ENCODE measurements around the gene SLIT3. TPM values are rescaled to one million over a fixed set of nuclear protein-coding genes. Genes with fewer than 3 reads are reported as not detected.

The SLIT3 gene
- polyA plus RNA-seq, 1 of the 3 experiments (the other 2 are of a cell fraction) = 119 TPM

- Histone ChIP-seq H3K4me1 (ENCODE audit: control insufficient read depth in 1 of 2, insufficient read depth in 2 of 2, low read depth in 1 of 2, low read length in 1 of 2) (no peaks in the 10 kb centered on the region; a peak in 1 of 4 replicates), H3K4me3 (ENCODE audit: low read depth in 2 of 2, low read length in 1 of 2) (no peak overlapping the region), H3K27me3 (ENCODE audit: insufficient read depth) (no peaks in the 10 kb centered on the region), H3K9me3 (no peaks in the 10 kb centered on the region), H3K9me2 (no peaks in the 10 kb centered on the region), H2AFZ (ENCODE audit: low read depth) (no peak overlapping the region), H3K9ac (no peak overlapping the region), H4K20me1 (ENCODE audit: insufficient read depth) (no peaks in the 10 kb centered on the region), H3K36me3 (replicated peaks in 1 of 2; ENCODE audit: control insufficient read depth in 1 of 2, insufficient read depth in 2 of 2, low read length in 1 of 2) (no peaks in the 10 kb centered on the region), H3K27ac (ENCODE audit: low read depth in 2 of 2, low read length in 1 of 2) (no peak overlapping the region), H3K79me2 (ENCODE audit: insufficient read depth) (no peaks in the 10 kb centered on the region), H3K4me2 (no peak overlapping the region), H3F3A (replicated peaks; ENCODE audit: insufficient read depth) (no peaks in the 10 kb centered on the region)
- POLR2A ChIA-PET = no interaction called here
- DNase-seq = no peak
- CTCF ChIA-PET = no interaction called here
- TF ChIP-seq MAX (IDR thresholded peaks at IDR 0.05; ENCODE audit: low read depth) (no peak), GATA2 (CRISPR knock-in tag; IDR thresholded peaks at IDR 0.05) (no peak), POLR2AphosphoS5 (IDR thresholded peaks at IDR 0.05; ENCODE audit: low read depth, low read length) (no peak), GABPA (IDR thresholded peaks at IDR 0.05; ENCODE audit: low read depth) (no peak), YY1 (IDR thresholded peaks at IDR 0.05; ENCODE audit: low read depth) (no peak), RAD21 (IDR thresholded peaks at IDR 0.05; ENCODE audit: low read length) (no peak), RFX5 (IDR thresholded peaks at IDR 0.05; ENCODE audit: low read length) (no peak), ELF1 (IDR thresholded peaks at IDR 0.05) (no peak), EP300 (IDR thresholded peaks at IDR 0.05; ENCODE audit: borderline replicate concordance in 1 of 2, low read depth in 1 of 2, low read length in 1 of 2) (no peak), PBX3 (IDR thresholded peaks at IDR 0.05) (no peak), FOXM1 (IDR thresholded peaks at IDR 0.05; ENCODE audit: low read depth) (no peak), CTCF (IDR thresholded peaks at IDR 0.05) (no peak), NFIC (IDR thresholded peaks at IDR 0.05; ENCODE audit: borderline replicate concordance) (no peak), EZH2phosphoT487 (IDR thresholded peaks at IDR 0.05; ENCODE audit: borderline replicate concordance, low read depth) (no peak), TEAD4 (IDR thresholded peaks at IDR 0.05; ENCODE audit: borderline replicate concordance, insufficient read depth) (no peak), SMC3 (IDR thresholded peaks at IDR 0.05; ENCODE audit: low read depth, low read length) (no peak)
- 66% methylated on average over 3 of the region's 3 CpGs for WGBS (ENCODE audit: low lambda C conversion rate)
Measured at GRCh38 chr5:168624850-168625364, 676.0 kb downstream of the SLIT3 start.

- Histone ChIP-seq H3K27ac (ENCODE audit: low read depth in 2 of 2, low read length in 1 of 2) (no peak overlapping the region), H3K27me3 (ENCODE audit: insufficient read depth) (no peaks in the 10 kb centered on the region), H3K9me3 (no peaks in the 10 kb centered on the region), H3K9me2 (no peaks in the 10 kb centered on the region), H3K9ac (no peak overlapping the region), H3K4me1 (ENCODE audit: control insufficient read depth in 1 of 2, insufficient read depth in 2 of 2, low read depth in 1 of 2, low read length in 1 of 2) (no peaks in the 10 kb centered on the region), H2AFZ (ENCODE audit: low read depth) (no peak overlapping the region), H3K4me2 (no peak overlapping the region), H4K20me1 (ENCODE audit: insufficient read depth) (no peaks in the 10 kb centered on the region), H3K4me3 (ENCODE audit: low read depth in 2 of 2, low read length in 1 of 2) (no peak overlapping the region), H3F3A (replicated peaks; ENCODE audit: insufficient read depth) (no peaks in the 10 kb centered on the region), H3K79me2 (ENCODE audit: insufficient read depth) (no peaks in the 10 kb centered on the region), H3K36me3 (replicated peaks in 1 of 2; ENCODE audit: control insufficient read depth in 1 of 2, insufficient read depth in 2 of 2, low read length in 1 of 2) (no peaks in the 10 kb centered on the region)
- ChIA-PET CTCF (interaction anchor here (1.0 to 1.5 kb wide), 2 partner anchors 11 to 21 kb away, joined by 3 to 4 read pairs; no protein-coding TSS in a partner anchor), POLR2A (interaction anchor here (1.0 kb wide), 1 partner anchor 41 kb away, joined by 3 read pairs; the partner anchor contains the start of gene PANK3)
- DNase-seq = no peak
- 0% methylated on average over 1 of the region's 1 CpG for WGBS (ENCODE audit: low lambda C conversion rate)
- TF ChIP-seq PBX3 (IDR thresholded peaks at IDR 0.05) (no peak), SMC3 (IDR thresholded peaks at IDR 0.05; ENCODE audit: low read depth, low read length) (no peak), GABPA (IDR thresholded peaks at IDR 0.05; ENCODE audit: low read depth) (no peak)
Measured at GRCh38 chr5:168620807-168621206, 680.1 kb downstream of the SLIT3 start.

Measured in SK-N-SH (cell line).